CD4-positive, alpha-beta T cell treated with Interleukin-12 subunit alpha and Interleukin-12 subunit beta, for 1 hour (primary cell): ENCODE measurements around the gene CDKN2D.

Source experiments
- DNase-seq: peaks from one replicate; pipeline ENCODE4 v3.0.0-alpha.2; 2020

The CDKN2D gene

GRCh38 chr19:10518444-10519361 is 50.1 kb downstream of the CDKN2D start:
- DNase-seq, result no peak

GRCh38 chr19:10517760-10518443 is 50.9 kb downstream of the CDKN2D start:
- DNase-seq, result no peak

GRCh38 chr19:10517361-10517759 is 51.4 kb downstream of the CDKN2D start, which contains the start of gene S1PR5:
Gene S1PR5, minus strand, starts transcription at chr19:10517447. Its CDS starts 2,436 bp downstream, at chr19:10515011.
- DNase-seq, result no peak

GRCh38 chr19:10516671-10517286 is 52.0 kb downstream of the CDKN2D start:
- DNase-seq, result no peak
